ENCODE measurements around the gene GPATCH2. TPM values are rescaled to one million over a fixed set of nuclear protein-coding genes. Genes with fewer than 3 reads are reported as not detected.

The GPATCH2 gene
- total and polyA plus RNA-seq, 10 of the 15 experiments (the other 5 are each of a cell fraction or from before 2014, with no cell fraction given): 3.2 to 12.2 (median 5.4) TPM

- Histone ChIP-seq H3K9ac (ENCODE audit: control insufficient read depth, insufficient read depth, low read length) (no peak overlapping the region), H3K4me3 (no peak overlapping the region), H3K79me2 (ENCODE audit: control insufficient read depth, insufficient read depth, low read length) (no peaks in the 10 kb centered on the region), H3K4me1 (ENCODE audit: control insufficient read depth, insufficient read depth, low read length) (peaks cover 9% of the 10 kb centered on the region), H3K36me3 (ENCODE audit: control insufficient read depth in 2 of 2, insufficient read depth in 2 of 2, low read length in 1 of 2) (no peaks in the 10 kb centered on the region; a peak in 1 of 4 replicates), H3K27me3 (replicated peaks in 1 of 2; ENCODE audit: control insufficient read depth in 2 of 2, insufficient read depth in 2 of 2, low read length in 1 of 2) (no peaks in the 10 kb centered on the region), H3K9me3 (replicated peaks; ENCODE audit: control insufficient read depth, insufficient read depth, low read length) (no peaks in the 10 kb centered on the region), H2AFZ (ENCODE audit: control insufficient read depth, low read depth, low read length) (no peak overlapping the region), H3K4me2 (ENCODE audit: control insufficient read depth, insufficient read depth) (no peak overlapping the region), H4K20me1 (ENCODE audit: control insufficient read depth, insufficient read depth) (no peaks in the 10 kb centered on the region), H3K27ac (ENCODE audit: control insufficient read depth, insufficient read depth) (no peak overlapping the region)
- 95% methylated on average over 1 of the region's 1 CpG for WGBS (ENCODE audit: insufficient coverage, insufficient replicate concordance, low lambda C conversion rate, missing lambda C conversion rate)
- no TSS peak for BruUV-seq (replicated peaks)
- ChIA-PET SMC1A (ENCODE audit: uncharacterized antibody, unreplicated experiment) (interaction anchor here (1.0 kb wide), 1 partner anchor 27 kb away, joined by 3 read pairs; no protein-coding TSS in a partner anchor), CTCF (no interaction called here), RAD21 (ENCODE audit: unreplicated experiment) (no interaction called here), POLR2A (no interaction called here)
- in situ Hi-C loops (cut with MboI): no loop called here
- ATAC-seq (no peak), DNase-seq (ENCODE audit: low read depth, low spot score) (no peak), FAIRE-seq (no peak)
- intact Hi-C loops (cut with micrococcal nuclease; ENCODE audit: unreplicated experiment): no loop called here
- TF ChIP-seq FOXM1 (IDR thresholded peaks at IDR 0.05; ENCODE audit: low read depth, low read length) (no peak), MEF2B (IDR thresholded peaks at IDR 0.05; ENCODE audit: partially characterized antibody, poor library complexity, severe bottlenecking) (no peak), ZBTB40 (IDR thresholded peaks at IDR 0.05; ENCODE audit: borderline replicate concordance) (no peak), SKIL (IDR thresholded peaks at IDR 0.05; ENCODE audit: low read depth, poor library complexity, severe bottlenecking) (no peak), YY1 (IDR thresholded peaks at IDR 0.05; ENCODE audit: low read depth, low read length) (no peak), ZBTB4 (CRISPR knock-in tag; IDR thresholded peaks at IDR 0.05) (no peak), GABPA (IDR thresholded peaks at IDR 0.05; ENCODE audit: low read depth) (no peak), PAX5 (IDR thresholded peaks at IDR 0.05; ENCODE audit: borderline replicate concordance, low read depth, low read length) (no peak), EGR1 (IDR thresholded peaks at IDR 0.05; ENCODE audit: borderline replicate concordance in 1 of 2, low read depth in 2 of 2, low read length in 2 of 2) (no peak)
- TF ChIP-seq, protein P1, sequence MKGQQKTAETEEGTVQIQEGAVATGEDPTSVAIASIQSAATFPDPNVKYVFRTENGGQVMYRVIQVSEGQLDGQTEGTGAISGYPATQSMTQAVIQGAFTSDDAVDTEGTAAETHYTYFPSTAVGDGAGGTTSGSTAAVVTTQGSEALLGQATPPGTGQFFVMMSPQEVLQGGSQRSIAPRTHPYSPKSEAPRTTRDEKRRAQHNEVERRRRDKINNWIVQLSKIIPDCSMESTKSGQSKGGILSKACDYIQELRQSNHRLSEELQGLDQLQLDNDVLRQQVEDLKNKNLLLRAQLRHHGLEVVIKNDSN (IDR thresholded peaks at IDR 0.05; ENCODE audit: borderline replicate concordance, extremely low read length, insufficient read depth, low read depth, low read length): no peak
- TF ChIP-seq, protein P2, sequence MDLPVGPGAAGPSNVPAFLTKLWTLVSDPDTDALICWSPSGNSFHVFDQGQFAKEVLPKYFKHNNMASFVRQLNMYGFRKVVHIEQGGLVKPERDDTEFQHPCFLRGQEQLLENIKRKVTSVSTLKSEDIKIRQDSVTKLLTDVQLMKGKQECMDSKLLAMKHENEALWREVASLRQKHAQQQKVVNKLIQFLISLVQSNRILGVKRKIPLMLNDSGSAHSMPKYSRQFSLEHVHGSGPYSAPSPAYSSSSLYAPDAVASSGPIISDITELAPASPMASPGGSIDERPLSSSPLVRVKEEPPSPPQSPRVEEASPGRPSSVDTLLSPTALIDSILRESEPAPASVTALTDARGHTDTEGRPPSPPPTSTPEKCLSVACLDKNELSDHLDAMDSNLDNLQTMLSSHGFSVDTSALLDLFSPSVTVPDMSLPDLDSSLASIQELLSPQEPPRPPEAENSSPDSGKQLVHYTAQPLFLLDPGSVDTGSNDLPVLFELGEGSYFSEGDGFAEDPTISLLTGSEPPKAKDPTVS (IDR thresholded peaks at IDR 0.05; ENCODE audit: low read depth, low read length): no peak
These were observed 137.6 kb downstream of the GPATCH2 start for GRCh38 chr1:217493290-217493689.

Data from GM12878 (cell line).